Breast epithelium (tissue), 4 donors: Measurements from ENCODE around the gene KIAA0513. TPM values are rescaled to one million over a fixed set of nuclear protein-coding genes. Genes with fewer than 3 reads are reported as not detected.

ENCODE experiments used
- DNase-seq, 2 donors: peaks; one replicate each; pipeline ENCODE4 v3.0.0-alpha.2; 2019; ENCODE audit warnings: low spot score in 2 of 2
- H3K27ac ChIP-seq, 2 donors: fragments of 200-600 bp; sonication (generic) in 1 of 2; one replicate each; pipeline ENCODE4 v1.5.1; 2016 to 2019; ENCODE audit warnings: mild to moderate bottlenecking in 1 of 2
- H3K27me3 ChIP-seq, 2 donors: fragments of 200-600 bp; sonication (generic) in 1 of 2; one replicate each; pipeline versions ENCODE4 v1.5.1 to v1.6.0; 2017 to 2019; ENCODE audit warnings: control low read depth in 1 of 2, mild to moderate bottlenecking in 1 of 2
- H3K36me3 ChIP-seq: fragments of 200-600 bp; one replicate; pipeline ENCODE4 v1.5.1; 2019
- H3K4me1 ChIP-seq, 2 donors: fragments of 200-600 bp; sonication (generic); one replicate each; pipeline ENCODE4 v1.5.1; 2016 to 2019; ENCODE audit warnings: control low read depth in 1 of 2
- H3K4me3 ChIP-seq, 3 donors: fragments of 200-600 bp; sonication (generic); 1 replicate in 2 of 3; 2 replicates in 1 of 3; pipeline ENCODE4 v1.5.1; 2016 to 2019; ENCODE audit warnings: mild to moderate bottlenecking in 3 of 3, moderate library complexity in 2 of 3
- H3K9me3 ChIP-seq, 2 donors: fragments of 200-600 bp; sonication (generic) in 1 of 2; one replicate each; pipeline ENCODE4 v1.5.1; 2016 to 2019; ENCODE audit warnings: control low read depth in 1 of 2
- POLR2A ChIP-seq: fragments of 450-650 bp; IDR thresholded peaks from one replicate; pipeline ENCODE4 v1.6.1; 2016; ENCODE audit warnings: antibody characterized with exemption, mild to moderate bottlenecking, moderate library complexity
- POLR2AphosphoS5 ChIP-seq, 3 donors: sonication (generic); formaldehyde crosslinking; IDR thresholded peaks; one replicate each; pipeline ENCODE4 v1.6.1; 2017; ENCODE audit warnings: antibody characterized with exemption in 3 of 3
- intact Hi-C: fragments of 100-400 bp; cut with DNase I; formaldehyde crosslinking; loops from one replicate; pipeline ENCODE4 v1.15.1; 2023; ENCODE audit warnings: low total_unique reads
- total RNA-seq, 3 donors: library from RNA; depleted of rRNA; stranded (reverse); fragments of >200 nt; gene quantifications; one replicate each; pipeline ENCODE4 v1.1.0, GENCODE V29; 2016
- TF ChIP-seq, protein P1 (sequence below), 3 donors: fragments of 450-650 bp; IDR thresholded peaks; one replicate each; pipeline ENCODE4 v1.5.1; 2016 to 2017; ENCODE audit warnings: antibody characterized with exemption in 3 of 3, mild to moderate bottlenecking in 3 of 3, moderate library complexity in 3 of 3

Gene KIAA0513
- total RNA-seq, 3 donors from 2014 or later = 7.6 to 16.2 (median 10.8) TPM

- intact Hi-C loops = no loop called here
- H3K9me3 ChIP-seq = no peaks in the 10 kb centered on the region
- H3K4me1 ChIP-seq = peaks cover 0 to 4% of the 10 kb centered on the region in 2 donors
- H3K27me3 ChIP-seq = no peaks in the 10 kb centered on the region
- DNase-seq = peak; percentile 64 to 88
- no peaks in the 10 kb centered on the region for H3K36me3 ChIP-seq
- TF ChIP-seq, protein P1, sequence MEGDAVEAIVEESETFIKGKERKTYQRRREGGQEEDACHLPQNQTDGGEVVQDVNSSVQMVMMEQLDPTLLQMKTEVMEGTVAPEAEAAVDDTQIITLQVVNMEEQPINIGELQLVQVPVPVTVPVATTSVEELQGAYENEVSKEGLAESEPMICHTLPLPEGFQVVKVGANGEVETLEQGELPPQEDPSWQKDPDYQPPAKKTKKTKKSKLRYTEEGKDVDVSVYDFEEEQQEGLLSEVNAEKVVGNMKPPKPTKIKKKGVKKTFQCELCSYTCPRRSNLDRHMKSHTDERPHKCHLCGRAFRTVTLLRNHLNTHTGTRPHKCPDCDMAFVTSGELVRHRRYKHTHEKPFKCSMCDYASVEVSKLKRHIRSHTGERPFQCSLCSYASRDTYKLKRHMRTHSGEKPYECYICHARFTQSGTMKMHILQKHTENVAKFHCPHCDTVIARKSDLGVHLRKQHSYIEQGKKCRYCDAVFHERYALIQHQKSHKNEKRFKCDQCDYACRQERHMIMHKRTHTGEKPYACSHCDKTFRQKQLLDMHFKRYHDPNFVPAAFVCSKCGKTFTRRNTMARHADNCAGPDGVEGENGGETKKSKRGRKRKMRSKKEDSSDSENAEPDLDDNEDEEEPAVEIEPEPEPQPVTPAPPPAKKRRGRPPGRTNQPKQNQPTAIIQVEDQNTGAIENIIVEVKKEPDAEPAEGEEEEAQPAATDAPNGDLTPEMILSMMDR (IDR thresholded peaks at IDR 0.05) = no peak
- peak; percentile 93 for TF ChIP-seq POLR2A
- TF ChIP-seq POLR2AphosphoS5 (IDR thresholded peaks at IDR 0.05) = peak; percentile 91 to 95 (median 95)
- peak within 1 kb of the TSS; percentile 97 for H3K27ac ChIP-seq
- peak within 1 kb of the TSS; percentile 86 to 92 (median 86) for H3K4me3 ChIP-seq
Observed at GRCh38 chr16:85010931-85011845, 16.4 kb upstream of the KIAA0513 start, which contains the start of gene ZDHHC7. Gene ZDHHC7 (minus strand): TSS chr16:85011535. CDS start chr16:84990618, 20,917 bp downstream.

DNA sequence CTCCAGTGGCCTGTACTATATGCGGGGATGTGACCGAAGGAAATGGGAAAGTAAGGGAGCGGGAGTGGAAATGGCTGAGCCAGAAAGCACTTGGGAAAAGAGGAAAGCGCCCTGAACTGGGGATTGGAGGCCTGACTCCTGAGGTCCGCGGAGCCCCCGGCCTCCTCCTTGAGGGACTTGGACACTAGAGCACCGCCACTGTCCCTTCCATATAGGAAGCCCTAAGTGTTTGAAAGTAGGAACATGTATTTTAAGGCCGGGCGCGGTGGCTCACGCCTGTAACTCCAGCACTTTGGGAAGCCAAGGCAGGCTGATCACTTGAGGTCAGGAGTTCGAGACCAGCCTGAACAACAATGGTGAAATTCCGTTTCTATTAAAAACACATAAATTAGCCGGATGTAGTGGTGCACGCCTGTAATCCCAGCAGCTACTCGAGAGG, 15.7 kb upstream of the KIAA0513 start:
- H3K36me3 ChIP-seq = no peaks in the 10 kb centered on the region
- peak overlapping the region; percentile 97 for H3K27ac ChIP-seq
- TF ChIP-seq POLR2AphosphoS5 (IDR thresholded peaks at IDR 0.05) = no peak
- TF ChIP-seq POLR2A = no peak
- TF ChIP-seq, protein P1 (IDR thresholded peaks at IDR 0.05) = no peak

GRCh38 chr16:85014311-85014710, 13.3 kb upstream of the KIAA0513 start:
- Histone ChIP-seq H3K36me3 (no peaks in the 10 kb centered on the region), H3K27me3 (no peaks in the 10 kb centered on the region), H3K4me3 (no peak overlapping the region), H3K9me3 (no peaks in the 10 kb centered on the region), H3K4me1 (no peaks in the 10 kb centered on the region), H3K27ac (no peak overlapping the region)
- intact Hi-C loops = no loop called here
- TF ChIP-seq POLR2A = no peak
- no peak for DNase-seq

More for the DNA sequence above, 15.7 kb upstream of the KIAA0513 start:
- intact Hi-C loops = no loop called here
- DNase-seq = no peak
- Histone ChIP-seq H3K4me3 (peak overlapping the region; percentile 86 to 92 (median 86)), H3K27me3 (no peaks in the 10 kb centered on the region), H3K9me3 (no peaks in the 10 kb centered on the region), H3K4me1 (no peaks in the 10 kb centered on the region)

DNA sequence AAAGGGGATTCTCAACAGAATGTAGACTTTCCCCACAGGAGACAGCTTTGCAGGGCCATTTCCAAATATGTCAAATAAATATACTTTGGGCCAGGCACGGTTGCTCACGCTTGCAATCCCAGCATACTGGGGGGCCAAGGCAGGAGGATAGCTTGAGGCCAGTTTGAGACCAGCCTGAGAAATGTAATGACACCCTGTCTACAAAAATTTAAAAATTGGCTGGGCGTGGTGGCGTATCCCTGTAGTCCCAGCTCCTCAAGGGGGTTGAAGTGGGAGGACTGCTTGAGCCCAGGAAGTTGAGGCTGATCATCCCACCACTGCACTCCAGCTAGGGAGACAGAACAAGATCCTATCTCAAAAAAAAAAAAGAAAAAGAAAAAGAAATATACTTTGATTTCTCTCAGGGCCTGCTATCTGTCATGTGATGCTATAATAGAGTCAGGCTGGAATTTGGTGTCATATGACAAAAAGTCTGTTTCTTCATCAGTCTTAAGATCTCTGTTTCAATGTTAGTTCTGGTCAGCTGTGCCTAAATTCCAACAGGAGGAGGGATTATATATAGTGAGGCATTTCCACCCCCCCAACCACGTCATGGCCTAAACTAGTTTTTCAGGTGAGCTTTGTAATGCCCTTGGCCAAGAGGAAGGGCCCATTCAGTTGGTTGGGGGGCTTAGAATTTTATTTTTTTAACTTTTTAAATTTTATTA, 12.0 kb upstream of the KIAA0513 start:
- no peaks in the 10 kb centered on the region for H3K27me3 ChIP-seq
- no peaks in the 10 kb centered on the region for H3K4me1 ChIP-seq
- no peaks in the 10 kb centered on the region for H3K9me3 ChIP-seq
- H3K36me3 ChIP-seq = no peaks in the 10 kb centered on the region
- H3K27ac ChIP-seq = no peak overlapping the region
- TF ChIP-seq, protein P1 (IDR thresholded peaks at IDR 0.05) = no peak
- TF ChIP-seq POLR2A (no peak), POLR2AphosphoS5 (IDR thresholded peaks at IDR 0.05) (no peak)
- intact Hi-C loops = no loop called here
- no peak for DNase-seq
- H3K4me3 ChIP-seq = no peak overlapping the region

DNA sequence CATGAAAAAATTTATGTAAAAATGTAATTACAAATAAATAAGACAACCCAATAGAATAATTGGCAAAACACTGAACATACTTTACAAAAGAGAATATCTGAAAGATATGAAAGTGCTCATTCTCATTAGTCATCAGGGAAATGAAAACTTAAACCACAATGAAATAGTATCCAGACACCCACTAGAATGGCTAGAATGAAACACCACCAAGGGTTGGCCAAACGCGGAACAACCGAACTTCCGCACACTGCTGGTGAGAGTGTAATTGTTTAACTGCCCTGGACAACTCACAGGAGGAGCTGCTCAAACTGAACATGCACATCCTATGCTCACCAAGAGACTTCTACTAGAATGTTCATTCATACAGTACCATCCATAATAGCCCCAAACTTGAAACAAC, 10.4 kb upstream of the KIAA0513 start:
- TF ChIP-seq, protein P1 (IDR thresholded peaks at IDR 0.05) = no peak
- TF ChIP-seq POLR2A (no peak), POLR2AphosphoS5 (IDR thresholded peaks at IDR 0.05) (no peak)
- Histone ChIP-seq H3K9me3 (no peaks in the 10 kb centered on the region), H3K4me3 (no peak overlapping the region), H3K36me3 (no peaks in the 10 kb centered on the region), H3K27ac (no peak overlapping the region), H3K4me1 (no peaks in the 10 kb centered on the region), H3K27me3 (no peaks in the 10 kb centered on the region)
- intact Hi-C loops = no loop called here
- no peak for DNase-seq
